ENCODE results near the gene BAG3.

Gene BAG3

GRCh38 chr10:119673271-119673670 lies 22.1 kb downstream of the BAG3 start:
- Histone ChIP-seq H3K4me3 (no peak overlapping the region), H3K27ac (no peak overlapping the region), H3K9me3 (no peaks in the 10 kb centered on the region), H3K36me3 (peaks cover 64 to 81% (median 77%) of the 10 kb centered on the region in 3 donors), H3K4me1 (peaks cover 0 to 29% (median 19%) of the 10 kb centered on the region in 4 donors), H3K27me3 (no peaks in the 10 kb centered on the region)
- DNase-seq = no peak
- TF ChIP-seq CTCF (IDR thresholded peaks at IDR 0.05) = no peak
- intact Hi-C loops (cut with DNase I; ENCODE audit: low total_unique reads) = no loop called here

- H3K27me3 ChIP-seq = no peaks in the 10 kb centered on the region
- H3K4me3 ChIP-seq = no peak overlapping the region
- H3K4me1 ChIP-seq = peaks cover 0 to 26% (median 20%) of the 10 kb centered on the region in 4 donors
- DNase-seq = no peak
- H3K36me3 ChIP-seq = peaks cover 54 to 70% (median 68%) of the 10 kb centered on the region in 3 donors
- no peak for TF ChIP-seq CTCF (IDR thresholded peaks at IDR 0.05)
- no peaks in the 10 kb centered on the region for H3K9me3 ChIP-seq
- no peak overlapping the region for H3K27ac ChIP-seq
- intact Hi-C loops (cut with DNase I; ENCODE audit: low total_unique reads) = loop anchor here (5.0 kb wide), 1 partner anchor 78 kb away; the partner anchor contains the start of gene TIAL1
Observed at GRCh38 chr10:119675483-119676170, 24.4 kb downstream of the BAG3 start.

- intact Hi-C loops (cut with DNase I; ENCODE audit: low total_unique reads) = loop anchor here (5.0 kb wide), 1 partner anchor 80 kb away; the partner anchor contains the start of gene TIAL1
- no peak overlapping the region for H3K4me3 ChIP-seq
- DNase-seq = no peak
- TF ChIP-seq CTCF (IDR thresholded peaks at IDR 0.05) = no peak
- H3K9me3 ChIP-seq = no peaks in the 10 kb centered on the region
- H3K36me3 ChIP-seq = peaks cover 39 to 55% (median 53%) of the 10 kb centered on the region in 3 donors
- no peak overlapping the region for H3K27ac ChIP-seq
- no peaks in the 10 kb centered on the region for H3K27me3 ChIP-seq
- H3K4me1 ChIP-seq = peaks cover 0 to 41% (median 34%) of the 10 kb centered on the region in 4 donors
Observed at GRCh38 chr10:119677126-119677525, 25.9 kb downstream of the BAG3 start.

GRCh38 chr10:119677904-119678755 lies 26.9 kb downstream of the BAG3 start:
- no peak for DNase-seq

More at GRCh38 chr10:119677904-119678755, 26.9 kb downstream of the BAG3 start:
- H3K27ac ChIP-seq = peak overlapping the region; percentile 51 to 55
- no peak for TF ChIP-seq CTCF (IDR thresholded peaks at IDR 0.05)
- H3K4me1 ChIP-seq = peaks cover 0 to 51% (median 40%) of the 10 kb centered on the region in 4 donors
- peaks cover 29 to 45% (median 43%) of the 10 kb centered on the region in 3 donors for H3K36me3 ChIP-seq
- intact Hi-C loops (cut with DNase I; ENCODE audit: low total_unique reads) = loop anchor here (5.0 kb wide), 1 partner anchor 81 kb away; the partner anchor contains the start of gene TIAL1
- no peaks in the 10 kb centered on the region for H3K27me3 ChIP-seq
- no peak overlapping the region for H3K4me3 ChIP-seq
- H3K9me3 ChIP-seq = no peaks in the 10 kb centered on the region
